ENCODE results near the gene PSPN. TPM values are rescaled to one million over a fixed set of nuclear protein-coding genes. Genes with fewer than 3 reads are reported as not detected.

PSPN gene
- total RNA-seq, 1 experiment from 2014 or later = 1.9 TPM

- no peak for TF ChIP-seq ATF6 (CRISPR knock-in tag; IDR thresholded peaks at IDR 0.05)
- TF ChIP-seq SMAD3 (CRISPR knock-in tag; IDR thresholded peaks at IDR 0.05; ENCODE audit: borderline replicate concordance) = peak; percentile 95
- TF ChIP-seq PRDM15 (CRISPR knock-in tag; IDR thresholded peaks at IDR 0.05) = peak; percentile 64; the same call in 1 of the 2 replicates
- no peak for TF ChIP-seq ZNF263 (CRISPR knock-in tag; IDR thresholded peaks at IDR 0.05; ENCODE audit: low read depth)
- peak; percentile 97 for TF ChIP-seq ZBTB43 (CRISPR knock-in tag; IDR thresholded peaks at IDR 0.05)
- peak; percentile 93 for TF ChIP-seq FOXK1 (CRISPR knock-in tag; IDR thresholded peaks at IDR 0.05)
- peak; percentile 76; the same call in 1 of the 2 replicates for TF ChIP-seq E2F4 (CRISPR knock-in tag; IDR thresholded peaks at IDR 0.05; ENCODE audit: borderline replicate concordance, low read depth)
- peak; percentile 96 for TF ChIP-seq JUN (CRISPR knock-in tag; IDR thresholded peaks at IDR 0.05)
- peak; percentile 97 for TF ChIP-seq TEAD1 (CRISPR knock-in tag; IDR thresholded peaks at IDR 0.05)
- TF ChIP-seq NR1H2 (CRISPR knock-in tag; IDR thresholded peaks at IDR 0.05) = peak; percentile 76; the same call in 1 of the 2 replicates
- TF ChIP-seq ZNF532 (CRISPR knock-in tag; IDR thresholded peaks at IDR 0.05; ENCODE audit: borderline replicate concordance) = peak; percentile 84; the same call in 1 of the 2 replicates
- TF ChIP-seq IRF2 (CRISPR knock-in tag; IDR thresholded peaks at IDR 0.05; ENCODE audit: borderline replicate concordance, low read depth) = 0 out of 2 replicates have a peak, but pooled peaks have one; percentile 74
- TF ChIP-seq STAT6 (CRISPR knock-in tag; conservative IDR thresholded peaks at IDR 0.05; ENCODE audit: low read depth) = no peak
- no peak for TF ChIP-seq HMGXB4 (CRISPR knock-in tag; IDR thresholded peaks at IDR 0.05)
- TF ChIP-seq ESRRA (CRISPR knock-in tag; IDR thresholded peaks at IDR 0.05; ENCODE audit: borderline replicate concordance) = peak; percentile 92; the same call in 1 of the 2 replicates
- TF ChIP-seq NFE2L1 (CRISPR knock-in tag; IDR thresholded peaks at IDR 0.05) = peak; percentile 96
- TF ChIP-seq GABPB1 (CRISPR knock-in tag; IDR thresholded peaks at IDR 0.05) = peak; percentile 20; the same call in 1 of the 2 replicates
- peak; percentile 98 for TF ChIP-seq NFYB (CRISPR knock-in tag; conservative IDR thresholded peaks at IDR 0.05; ENCODE audit: low read depth)
- TF ChIP-seq ZNF232 (CRISPR knock-in tag; IDR thresholded peaks at IDR 0.05) = peak; percentile 87; the same call in 1 of the 2 replicates
- no peak for TF ChIP-seq ZNF121 (CRISPR knock-in tag; IDR thresholded peaks at IDR 0.05)
These were observed 49.4 kb upstream of the PSPN start (continued) for GRCh38 chr19:6424939-6425731.
